ENCODE data around the gene AEBP2.
"Not testable (repeated sequence)": the region's sequence is repeated elsewhere in the genome, so short reads cannot be mapped to it uniquely, and the experiment has no call there.

The AEBP2 gene

GRCh38 chr12:19421503-19422282 lies 17.6 kb upstream of the AEBP2 start:
- no peak for DNase-seq

GRCh38 chr12:19423166-19423930 lies 15.9 kb upstream of the AEBP2 start:
- no peak for DNase-seq

- no peak for DNase-seq
Observed at GRCh38 chr12:19428246-19428645, 11.0 kb upstream of the AEBP2 start.

DNA sequence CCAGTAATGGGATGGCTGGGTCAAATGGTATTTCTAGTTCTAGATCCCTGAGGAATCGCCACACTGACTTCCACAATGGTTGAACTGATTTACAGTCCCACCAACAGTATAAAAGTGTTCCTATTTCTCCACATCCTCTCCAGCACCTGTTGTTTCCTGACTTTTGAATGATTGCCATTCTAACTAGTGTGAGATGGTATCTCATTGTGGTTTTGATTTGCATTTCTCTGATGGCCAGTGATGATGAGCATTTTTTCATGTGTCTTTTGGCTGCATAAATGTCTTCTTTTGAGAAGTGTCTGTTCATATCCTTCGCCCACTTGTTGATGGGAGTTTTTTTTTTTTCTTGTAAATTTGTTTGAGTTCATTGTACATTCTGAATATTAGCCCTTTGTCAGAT lies 9.8 kb upstream of the AEBP2 start:
- DNase-seq, result not testable (repeated sequence)

GRCh38 chr12:19430988-19431387 lies 8.3 kb upstream of the AEBP2 start:
- DNase-seq, result no peak

- peak; percentile 8 for DNase-seq
Observed at GRCh38 chr12:19431407-19432308, 7.6 kb upstream of the AEBP2 start.

DNA sequence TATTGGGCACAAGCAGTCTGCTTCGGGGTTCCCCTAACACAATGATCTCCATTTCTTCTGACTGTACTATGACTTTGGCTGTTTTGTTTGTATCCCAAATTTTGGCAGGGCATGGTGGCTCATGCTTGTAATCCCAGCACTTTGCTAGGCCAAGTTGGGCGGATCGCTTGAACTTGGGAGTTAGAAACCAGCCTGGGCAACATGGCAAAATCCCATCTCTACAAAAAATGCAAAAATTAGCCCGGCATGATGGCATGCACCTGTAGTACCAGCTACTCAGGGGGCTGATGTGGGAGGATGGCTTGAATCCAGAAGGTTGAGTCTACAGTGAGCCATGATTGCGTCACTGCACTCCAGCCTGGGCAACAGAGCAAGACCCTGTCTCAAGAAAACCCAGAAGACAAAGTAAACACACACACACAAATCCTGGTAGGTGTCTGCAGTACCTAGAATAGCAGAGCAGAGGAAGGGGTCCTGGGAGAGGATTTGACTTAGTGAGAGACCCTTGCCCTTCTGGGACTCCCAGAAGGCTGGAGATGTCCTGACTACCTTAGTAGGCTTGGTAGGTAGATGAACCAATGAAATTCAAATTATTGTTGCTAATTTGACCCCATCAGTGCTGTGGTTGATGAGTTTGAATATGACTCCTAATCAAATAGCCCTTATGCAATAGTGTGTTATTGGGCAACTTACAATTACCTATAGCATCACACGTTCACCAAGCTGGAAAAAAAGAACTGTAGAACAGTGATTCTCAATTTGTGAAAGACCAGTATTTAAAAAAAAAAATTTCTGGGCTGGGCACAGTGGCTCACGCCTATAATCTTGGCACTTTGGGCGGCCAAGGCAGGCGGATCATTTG lies 6.8 kb upstream of the AEBP2 start:
- no peak for DNase-seq

GRCh38 chr12:19434538-19434937 lies 4.8 kb upstream of the AEBP2 start:
- no peak for DNase-seq

DNA sequence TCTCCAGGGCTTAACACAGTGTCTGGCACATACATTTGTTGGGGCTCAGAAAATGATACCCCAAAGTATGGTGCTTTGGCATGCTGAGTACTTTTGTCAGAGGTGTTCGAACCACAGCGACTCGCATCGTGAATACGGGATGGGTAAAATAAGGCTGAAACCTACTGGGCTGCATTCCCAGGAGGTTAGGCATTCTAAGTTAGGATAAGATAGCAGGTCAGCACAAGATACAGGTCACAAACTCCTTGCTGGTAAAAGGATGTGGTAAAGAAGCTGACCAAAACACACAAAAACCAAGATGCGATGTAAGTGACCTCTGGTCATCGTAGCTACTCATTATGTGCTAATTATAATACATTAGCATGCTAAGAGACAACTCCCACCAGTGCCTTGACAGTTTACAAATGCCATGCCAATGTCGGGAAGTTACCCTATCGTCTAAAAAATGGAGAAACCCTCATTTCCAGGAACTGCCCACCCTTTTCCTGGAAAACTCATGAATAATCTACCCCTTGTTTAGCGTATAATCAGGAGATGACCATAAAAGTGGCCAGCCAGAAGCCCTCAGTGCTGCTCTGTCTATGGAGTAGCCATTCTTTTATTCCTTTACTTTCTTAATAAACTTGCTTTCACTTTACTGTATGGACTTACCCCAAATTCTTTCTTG lies 3.3 kb upstream of the AEBP2 start:
- DNase-seq, result no peak

DNA sequence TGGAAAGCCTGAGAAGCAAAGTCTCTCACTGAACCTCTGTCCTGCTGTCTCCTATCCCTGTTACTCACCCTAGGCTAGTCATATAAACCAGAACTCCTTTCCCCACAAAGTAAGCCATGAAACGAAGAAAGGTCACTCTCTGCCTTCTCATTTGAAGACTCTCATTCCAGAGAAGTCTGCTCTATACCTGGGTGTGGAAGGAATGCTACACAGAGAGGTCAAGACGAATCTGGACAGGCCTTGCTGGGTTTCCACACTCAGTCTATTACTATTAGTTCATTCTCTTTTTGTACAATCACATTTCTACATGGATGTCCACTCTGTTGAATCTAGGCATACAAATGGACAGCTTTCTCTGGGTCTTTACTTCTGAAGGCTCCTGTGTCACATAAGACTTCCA lies 2.4 kb upstream of the AEBP2 start:
- no peak for DNase-seq

DNA sequence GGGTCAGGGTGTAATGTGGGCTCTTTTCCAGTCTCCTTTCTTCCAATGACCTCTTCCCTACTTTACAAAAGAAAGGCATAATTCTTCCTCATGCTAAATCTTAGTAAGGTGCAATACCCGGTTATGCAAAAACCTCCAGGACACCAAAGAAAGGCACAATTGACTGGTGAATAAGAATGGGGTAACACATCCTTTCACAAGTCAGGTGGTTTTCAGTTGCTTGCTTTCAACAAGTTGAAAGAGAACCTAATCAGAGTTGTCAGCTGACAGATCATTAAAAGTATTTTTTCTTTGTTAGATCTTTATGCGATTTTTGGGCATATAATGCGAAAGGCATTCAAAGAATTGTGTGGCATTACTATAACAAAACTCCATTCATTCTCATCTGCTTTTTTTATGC lies 1.3 kb upstream of the AEBP2 start:
- DNase-seq, result no peak

DNA sequence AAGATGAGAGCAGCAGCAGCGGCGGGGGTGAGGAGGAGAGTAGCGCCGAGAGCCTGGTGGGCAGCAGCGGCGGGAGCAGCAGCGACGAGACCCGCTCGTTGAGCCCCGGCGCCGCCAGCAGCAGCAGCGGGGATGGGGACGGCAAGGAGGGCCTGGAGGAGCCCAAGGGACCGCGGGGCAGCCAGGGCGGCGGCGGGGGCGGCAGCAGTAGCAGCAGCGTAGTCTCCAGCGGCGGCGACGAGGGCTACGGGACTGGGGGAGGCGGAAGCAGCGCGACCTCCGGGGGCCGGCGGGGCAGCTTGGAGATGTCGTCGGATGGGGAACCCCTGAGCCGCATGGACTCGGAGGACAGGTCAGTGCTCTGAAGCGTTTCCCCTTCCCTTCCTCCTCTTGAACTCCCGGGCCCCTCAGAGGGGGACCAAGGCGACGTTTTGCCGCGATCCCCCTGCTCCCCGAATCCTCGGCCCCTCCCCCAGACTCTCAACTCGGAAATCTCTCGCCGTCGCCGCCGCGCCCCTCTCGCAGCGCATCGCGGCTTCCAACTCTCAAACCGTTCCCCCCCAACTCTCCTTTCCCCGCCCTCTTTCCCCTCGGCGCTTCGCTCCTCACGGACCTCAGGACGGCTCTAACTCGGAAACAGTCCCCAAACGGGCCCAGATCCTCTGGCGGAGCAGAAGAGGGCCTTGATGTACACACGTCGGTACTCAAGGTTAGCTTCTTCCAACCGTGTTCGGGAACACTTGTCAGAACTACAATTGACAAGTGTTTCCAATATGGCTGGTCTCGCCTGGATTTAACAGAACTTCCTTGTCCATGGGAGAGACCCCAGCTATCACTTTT lies 947 bp downstream of the AEBP2 start:
- peak; percentile 40 for DNase-seq

DNA sequence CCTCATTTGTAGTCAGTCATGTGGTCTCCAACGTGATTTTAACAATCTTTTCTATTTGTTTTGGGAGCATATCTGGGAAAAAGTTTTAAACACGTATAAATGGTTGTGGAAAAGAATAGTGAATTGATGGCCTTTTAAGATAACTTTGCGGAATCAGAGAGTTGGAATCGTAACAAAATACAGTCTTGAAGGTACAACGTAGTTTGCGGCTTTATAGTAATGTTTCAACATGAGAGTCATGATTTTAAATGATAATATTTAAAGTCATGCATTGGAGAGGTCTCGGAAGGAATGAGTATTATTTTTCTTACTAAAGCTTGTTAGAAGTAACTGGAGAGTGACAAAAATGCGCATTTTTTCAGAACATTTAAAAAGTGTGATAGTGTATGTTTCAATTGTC lies 1.6 kb downstream of the AEBP2 start:
- DNase-seq, result no peak

DNA sequence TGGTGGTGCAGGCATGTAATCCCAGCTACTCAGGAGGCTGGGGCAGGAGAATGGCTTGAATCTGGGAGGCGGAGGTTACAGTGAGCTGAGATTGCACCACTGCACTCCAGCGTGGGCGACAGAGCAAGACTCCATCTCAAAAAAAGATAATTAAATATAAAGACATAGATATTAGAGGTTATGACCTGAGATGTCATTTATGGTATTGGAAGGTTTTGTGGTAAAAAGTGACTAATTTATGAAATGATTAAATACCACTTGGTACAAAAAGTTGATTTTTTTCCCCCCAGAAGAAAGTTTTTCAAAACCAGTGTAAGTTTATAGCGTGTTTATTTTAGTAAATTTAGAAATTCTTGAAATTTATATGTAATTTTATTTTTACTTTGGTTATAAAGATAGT lies 4.3 kb downstream of the AEBP2 start:
- no peak for DNase-seq

DNA sequence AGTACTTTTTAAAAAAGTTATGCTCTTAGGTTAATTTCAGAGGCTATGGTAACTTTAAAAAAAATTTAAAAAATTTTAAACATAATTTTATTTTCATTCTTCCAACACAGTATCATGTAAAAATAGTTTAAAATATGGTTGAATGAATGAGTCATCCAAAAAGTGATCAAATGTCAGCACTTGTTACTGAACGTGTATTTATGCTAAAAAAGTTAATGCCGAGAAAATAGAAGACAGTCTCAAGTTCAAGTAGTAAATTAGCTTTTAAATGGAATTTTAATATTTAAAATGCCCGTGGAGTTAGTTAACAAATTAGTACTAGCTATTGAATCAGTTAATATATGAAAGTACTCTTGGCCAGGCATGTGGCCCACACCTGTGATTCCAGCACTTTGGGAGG lies 4.8 kb downstream of the AEBP2 start:
- no peak for DNase-seq

DNA sequence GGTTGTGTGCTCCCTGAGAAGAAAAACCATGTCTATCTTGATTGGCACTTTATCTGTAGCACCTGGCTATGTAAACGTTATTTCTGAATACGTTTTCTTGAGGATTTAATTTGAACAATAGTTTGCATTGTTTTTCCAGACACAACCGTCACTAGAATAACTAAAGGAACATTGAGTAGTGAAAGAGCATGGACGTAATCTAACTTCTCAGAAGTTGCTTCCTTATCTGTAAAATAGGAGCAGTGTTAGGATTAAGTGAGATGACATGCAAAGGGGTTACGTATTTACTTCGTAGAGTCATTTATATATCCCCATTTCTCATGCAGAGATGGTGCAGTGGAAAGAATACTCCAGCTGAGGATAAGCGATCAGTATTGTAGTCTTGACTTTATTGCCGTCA lies 8.1 kb downstream of the AEBP2 start:
- DNase-seq, result no peak

GRCh38 chr12:19449814-19450213 lies 10.5 kb downstream of the AEBP2 start:
- DNase-seq, result no peak

GRCh38 chr12:19450362-19450761 lies 11.1 kb downstream of the AEBP2 start:
- DNase-seq, result no peak

- no peak for DNase-seq
Observed at GRCh38 chr12:19451196-19451595, 11.9 kb downstream of the AEBP2 start.

DNA sequence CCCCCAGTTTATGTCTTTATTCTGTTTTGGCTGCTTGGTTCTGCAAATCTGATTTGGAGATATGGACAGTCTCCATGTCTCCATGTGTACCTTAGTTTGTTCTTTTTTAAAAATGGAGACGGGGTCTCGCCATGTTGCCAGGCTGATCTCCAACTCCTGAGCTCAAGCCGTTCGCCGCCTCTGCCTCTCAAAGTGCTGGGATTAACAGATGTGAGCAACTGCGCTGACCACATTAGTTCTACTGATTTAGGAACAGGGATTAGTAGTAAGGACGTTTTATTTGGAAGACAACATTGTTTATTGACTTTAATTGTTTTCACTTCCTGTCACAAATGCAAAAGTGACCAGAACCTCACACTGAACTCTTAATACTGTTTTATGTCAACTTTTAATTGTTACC lies 14.7 kb downstream of the AEBP2 start:
- DNase-seq, result no peak

- no peak for DNase-seq
Observed at GRCh38 chr12:19454837-19455236, 15.5 kb downstream of the AEBP2 start.
